Hepatocyte (in vitro differentiated cells): ENCODE measurements around the gene CD163L1.

Experiments
- EZH2 ChIP-seq: fragments of 200-600 bp; sonication (generic); IDR thresholded peaks from 2 replicates; pipeline ENCODE4 v1.6.1; 2016; ENCODE audit warnings: antibody characterized with exemption, mild to moderate bottlenecking, borderline replicate concordance
- TF ChIP-seq, protein P1 (sequence below): fragments of 200-600 bp; sonication (generic); IDR thresholded peaks from 2 replicates; pipeline ENCODE4 v1.5.1; 2016; ENCODE audit warnings: antibody characterized with exemption, mild to moderate bottlenecking; ENCODE audit not compliant: poor library complexity

DNA sequence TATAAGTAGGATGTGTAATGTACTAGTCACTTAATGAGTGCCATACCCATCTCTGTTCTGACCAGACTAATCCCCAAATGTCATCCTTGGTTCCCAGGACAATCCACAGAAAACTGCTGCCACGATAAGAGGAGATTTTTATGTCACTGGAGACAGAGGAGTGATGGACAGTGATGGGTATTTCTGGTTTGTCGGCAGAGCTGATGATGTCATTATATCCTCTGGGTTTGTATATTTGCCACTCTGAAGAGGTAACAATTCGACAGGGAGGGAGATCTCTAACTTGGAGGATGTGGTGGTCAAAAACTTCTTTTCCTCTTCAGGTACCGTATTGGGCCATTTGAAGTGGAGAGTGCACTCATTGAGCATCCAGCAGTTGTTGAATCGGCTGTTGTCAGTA is 119.8 kb downstream of the CD163L1 start:
- TF ChIP-seq, protein P1, sequence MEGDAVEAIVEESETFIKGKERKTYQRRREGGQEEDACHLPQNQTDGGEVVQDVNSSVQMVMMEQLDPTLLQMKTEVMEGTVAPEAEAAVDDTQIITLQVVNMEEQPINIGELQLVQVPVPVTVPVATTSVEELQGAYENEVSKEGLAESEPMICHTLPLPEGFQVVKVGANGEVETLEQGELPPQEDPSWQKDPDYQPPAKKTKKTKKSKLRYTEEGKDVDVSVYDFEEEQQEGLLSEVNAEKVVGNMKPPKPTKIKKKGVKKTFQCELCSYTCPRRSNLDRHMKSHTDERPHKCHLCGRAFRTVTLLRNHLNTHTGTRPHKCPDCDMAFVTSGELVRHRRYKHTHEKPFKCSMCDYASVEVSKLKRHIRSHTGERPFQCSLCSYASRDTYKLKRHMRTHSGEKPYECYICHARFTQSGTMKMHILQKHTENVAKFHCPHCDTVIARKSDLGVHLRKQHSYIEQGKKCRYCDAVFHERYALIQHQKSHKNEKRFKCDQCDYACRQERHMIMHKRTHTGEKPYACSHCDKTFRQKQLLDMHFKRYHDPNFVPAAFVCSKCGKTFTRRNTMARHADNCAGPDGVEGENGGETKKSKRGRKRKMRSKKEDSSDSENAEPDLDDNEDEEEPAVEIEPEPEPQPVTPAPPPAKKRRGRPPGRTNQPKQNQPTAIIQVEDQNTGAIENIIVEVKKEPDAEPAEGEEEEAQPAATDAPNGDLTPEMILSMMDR, result no peak
- no peak for TF ChIP-seq EZH2
